B cell (primary cell): ENCODE results near the gene DCUN1D2. TPM values are rescaled to one million over a fixed set of nuclear protein-coding genes. Genes with fewer than 3 reads are reported as not detected.

Experiments used
- ATAC-seq: fragments of 200-7000 bp; cut with Tn5 transposase; one replicate; pipeline ENCODE4 v1.10.0; 2021; ENCODE audit warnings: low read depth, mild to moderate bottlenecking, moderate number of reproducible peaks, moderate library complexity
- CTCF ChIA-PET: fragments of 350-600 bp; sonication (Branson Sonifier 250); formaldehyde crosslinking; loops from one replicate; lab custom pipeline; 2021; ENCODE audit warnings: antibody characterized with exemption, inconsistent platforms; lab: Charles Lee
- POLR2A ChIA-PET: fragments of 350-600 bp; sonication (Branson Sonifier 250); formaldehyde crosslinking; loops from one replicate; lab custom pipeline; 2021; ENCODE audit warnings: antibody characterized with exemption; lab: Charles Lee
- DNase-seq: peaks from one replicate; pipeline ENCODE4 v3.0.0; 2013
- H2AFZ ChIP-seq: 2 replicates; pipeline ENCODE4 v1.6.1; 2012; ENCODE audit warnings: mild to moderate bottlenecking, low read depth, low read length; ENCODE audit not compliant: insufficient read depth, poor library complexity, severe bottlenecking
- H3K27ac ChIP-seq, 2 donors: 1 replicate in 1 of 2; 2 replicates in 1 of 2; pipeline ENCODE4 v1.5.1; 2012 to 2013; ENCODE audit warnings: low read length in 2 of 2, mild to moderate bottlenecking in 2 of 2, moderate library complexity in 1 of 2
- H3K27me3 ChIP-seq, 4 experiments: fragments of 200-600 bp in 1 of 4; sonication (generic) in 1 of 4; replicated peaks in 1 of 4; 1 replicate in 2 of 4; 2 replicates in 2 of 4; pipeline versions ENCODE4 v1.6.1 to v1.7.0; 2013 to 2016; ENCODE audit warnings: low read length in 3 of 4, mild to moderate bottlenecking in 2 of 4, mixed read lengths in 1 of 4, moderate library complexity in 1 of 4; ENCODE audit not compliant: insufficient read depth in 4 of 4, control insufficient read depth in 3 of 4; ENCODE audit errors: control extremely low read depth in 1 of 4
- H3K36me3 ChIP-seq, 2 experiments: replicated peaks in 1 of 2; 1 replicate in 1 of 2; 2 replicates in 1 of 2; pipeline versions ENCODE4 v1.6.1 to v1.7.1; 2013; ENCODE audit warnings: low read length in 1 of 2; ENCODE audit not compliant: insufficient read depth in 2 of 2, control insufficient read depth in 1 of 2; ENCODE audit errors: control extremely low read depth in 1 of 2, extremely low read depth in 1 of 2
- H3K4me1 ChIP-seq, 2 donors: fragments of 200-600 bp in 1 of 2; sonication (generic) in 1 of 2; 1 replicate in 1 of 2; 2 replicates in 1 of 2; pipeline versions ENCODE4 v1.5.1 to v1.6.1; 2013 to 2017; ENCODE audit warnings: low read length in 2 of 2; ENCODE audit not compliant: control insufficient read depth in 2 of 2, insufficient read depth in 2 of 2
- H3K4me2 ChIP-seq: replicated peaks from 2 replicates; pipeline ENCODE3; 2012; ENCODE audit warnings: mild to moderate bottlenecking, low read depth, low read length; ENCODE audit not compliant: poor library complexity, severe bottlenecking
- H3K4me3 ChIP-seq, 5 experiments: fragments of 200-600 bp in 1 of 5; sonication (generic) in 1 of 5; 1 replicate in 3 of 5; 2 replicates in 2 of 5; pipeline versions ENCODE4 v1.5.1 to v1.7.0; 2011 to 2016; ENCODE audit warnings: low read length in 4 of 5, mild to moderate bottlenecking in 4 of 5, low read depth in 2 of 5, control low read depth in 1 of 5, moderate library complexity in 1 of 5; ENCODE audit not compliant: insufficient read depth in 1 of 5; ENCODE audit errors: control extremely low read depth in 1 of 5, extremely low read depth in 1 of 5
- H3K79me2 ChIP-seq: fragments of 200-600 bp; sonication (generic); one replicate; pipeline ENCODE4 v1.6.0; 2016; ENCODE audit warnings: low read length; ENCODE audit not compliant: control insufficient read depth, insufficient read depth
- H3K9ac ChIP-seq: fragments of 200-600 bp; sonication (generic); 2 replicates; pipeline ENCODE4 v1.6.1; 2017; ENCODE audit warnings: mild to moderate bottlenecking, low read length, moderate library complexity
- H3K9me3 ChIP-seq, 3 donors: one replicate each; pipeline versions ENCODE4 v1.6.1 to v1.7.1; 2013; ENCODE audit warnings: low read length in 2 of 3; ENCODE audit not compliant: control insufficient read depth in 2 of 3, insufficient read depth in 1 of 3; ENCODE audit errors: control extremely low read depth in 1 of 3
- H4K20me1 ChIP-seq: 2 replicates; pipeline ENCODE4 v1.6.0; 2012; ENCODE audit warnings: mild to moderate bottlenecking, low read length; ENCODE audit not compliant: insufficient read depth, control insufficient read depth, poor library complexity, severe bottlenecking
- H3K27ac Mint-ChIP-seq: one replicate; pipeline ENCODE4 v1.8.0; 2021; ENCODE audit warnings: mixed read lengths
- H3K27me3 Mint-ChIP-seq: one replicate; pipeline ENCODE4 v1.8.0; 2021; ENCODE audit warnings: mixed read lengths
- H3K4me1 Mint-ChIP-seq: one replicate; pipeline ENCODE4 v1.8.0; 2021; ENCODE audit warnings: mixed read lengths
- H3K4me3 Mint-ChIP-seq: one replicate; pipeline ENCODE4 v1.8.0; 2021; ENCODE audit warnings: mixed read lengths
- H3K9me3 Mint-ChIP-seq: one replicate; pipeline ENCODE4 v1.8.0; 2022; ENCODE audit warnings: mixed read lengths; ENCODE audit not compliant: insufficient read depth
- CTCF ChIP-seq: fragments of 200-600 bp; IDR thresholded peaks from one replicate; pipeline ENCODE4 v1.8.0; 2022; ENCODE audit warnings: antibody characterized with exemption, mild to moderate bottlenecking
- EZH2 ChIP-seq: IDR thresholded peaks from 2 replicates; pipeline ENCODE4 v1.6.1; 2012; ENCODE audit warnings: borderline replicate concordance, low read depth, mild to moderate bottlenecking, moderate library complexity, low read length; ENCODE audit not compliant: insufficient read depth, poor library complexity, severe bottlenecking
- WGBS: methylation state at CpG from one replicate; pipeline ENCODE4 v1.1.5; 2013; ENCODE audit warnings: missing lambda C conversion rate; ENCODE audit not compliant: insufficient coverage; 5-methylcytosine and 5-hydroxymethylcytosine counted together
- intact Hi-C: fragments of 100-400 bp; cut with micrococcal nuclease; formaldehyde crosslinking; loops from one replicate; pipeline ENCODE4 v1.10.0; 2022
- polyA plus RNA-seq: library from polyadenylated mRNA; depleted of rRNA; stranded (reverse); fragments of >200 nt; gene quantifications from 2 replicates; pipeline ENCODE4 v1.2.3, GENCODE V29; 2012
- total RNA-seq, 2 donors: library from RNA; stranded (reverse); fragments of 120-200 nt in 1 of 2; gene quantifications; 1 replicate in 1 of 2; 2 replicates in 1 of 2; pipeline versions ENCODE4 v1.2.3 to v1.2.4, GENCODE V29; 2013 to 2022

DCUN1D2 gene
- total and polyA plus RNA-seq, 2 donors (not counting 1 experiment from before 2014, with no cell fraction given): 15.3 to 41.3 TPM

GRCh38 chr13:113507505-113508345, 17.2 kb upstream of the DCUN1D2 start:
- no peak overlapping the region for H3K27ac ChIP-seq
- intact Hi-C loops: no loop called here
- H3K4me2 ChIP-seq: no peak overlapping the region
- H2AFZ ChIP-seq: no peak overlapping the region
- H3K27ac Mint-ChIP-seq: no peak overlapping the region
- DNase-seq (no peak), ATAC-seq (no peak)
- POLR2A ChIA-PET: no interaction called here
- CTCF ChIA-PET: no interaction called here
- H3K4me1 ChIP-seq: no peaks in the 10 kb centered on the region
- H3K4me3 ChIP-seq: no peak overlapping the region
- 86% methylated on average over 17 of the region's 21 CpGs for WGBS
- H3K27me3 Mint-ChIP-seq: no peaks in the 10 kb centered on the region
- H3K9me3 Mint-ChIP-seq: no peaks in the 10 kb centered on the region
- no peak overlapping the region for H3K4me3 Mint-ChIP-seq
- no peaks in the 10 kb centered on the region for H3K4me1 Mint-ChIP-seq
- H3K36me3 ChIP-seq: peaks cover 7 to 36% of the 10 kb centered on the region in 2 experiments
- peaks cover 5% of the 10 kb centered on the region for H4K20me1 ChIP-seq
- no peaks in the 10 kb centered on the region for H3K9me3 ChIP-seq
- no peak overlapping the region for H3K9ac ChIP-seq
- no peak for TF ChIP-seq EZH2
- no peak for TF ChIP-seq CTCF
- H3K27me3 ChIP-seq: no peaks in the 10 kb centered on the region
- H3K79me2 ChIP-seq: no peaks in the 10 kb centered on the region

GRCh38 chr13:113506871-113507388, 16.4 kb upstream of the DCUN1D2 start:
- TF ChIP-seq EZH2 (no peak), CTCF (no peak)

More at GRCh38 chr13:113506871-113507388, 16.4 kb upstream of the DCUN1D2 start:
- intact Hi-C loops: no loop called here
- no peak overlapping the region for H3K27ac ChIP-seq
- no peaks in the 10 kb centered on the region for H3K9me3 ChIP-seq
- peaks cover 5% of the 10 kb centered on the region for H4K20me1 ChIP-seq
- no peak overlapping the region for H3K4me2 ChIP-seq
- POLR2A ChIA-PET: no interaction called here
- H3K27ac Mint-ChIP-seq: no peak overlapping the region
- ATAC-seq (no peak), DNase-seq (no peak)
- no peaks in the 10 kb centered on the region for H3K79me2 ChIP-seq
- H3K4me1 Mint-ChIP-seq: no peaks in the 10 kb centered on the region
- H3K4me3 Mint-ChIP-seq: no peak overlapping the region
- CTCF ChIA-PET: no interaction called here
- H3K9me3 Mint-ChIP-seq: no peaks in the 10 kb centered on the region
- H2AFZ ChIP-seq: no peak overlapping the region
- H3K36me3 ChIP-seq: peaks cover 7 to 39% of the 10 kb centered on the region in 2 experiments
- no peaks in the 10 kb centered on the region for H3K27me3 ChIP-seq
- 95% methylated on average over 20 of the region's 21 CpGs for WGBS
- H3K4me1 ChIP-seq: no peaks in the 10 kb centered on the region
- H3K9ac ChIP-seq: no peak overlapping the region
- H3K4me3 ChIP-seq: no peak overlapping the region
- no peaks in the 10 kb centered on the region for H3K27me3 Mint-ChIP-seq
